GM12891 (cell line): ENCODE measurements around the gene DAB2IP.

Experiments
- POLR2A ChIP-seq: IDR thresholded peaks from 2 replicates; pipeline ENCODE4 v1.6.1; 2011; ENCODE audit warnings: low read depth, low read length, control low read depth
- POLR2AphosphoS5 ChIP-seq: IDR thresholded peaks from 2 replicates; pipeline ENCODE4 v1.6.1; 2011; ENCODE audit warnings: low read depth, low read length, control low read depth

DNA sequence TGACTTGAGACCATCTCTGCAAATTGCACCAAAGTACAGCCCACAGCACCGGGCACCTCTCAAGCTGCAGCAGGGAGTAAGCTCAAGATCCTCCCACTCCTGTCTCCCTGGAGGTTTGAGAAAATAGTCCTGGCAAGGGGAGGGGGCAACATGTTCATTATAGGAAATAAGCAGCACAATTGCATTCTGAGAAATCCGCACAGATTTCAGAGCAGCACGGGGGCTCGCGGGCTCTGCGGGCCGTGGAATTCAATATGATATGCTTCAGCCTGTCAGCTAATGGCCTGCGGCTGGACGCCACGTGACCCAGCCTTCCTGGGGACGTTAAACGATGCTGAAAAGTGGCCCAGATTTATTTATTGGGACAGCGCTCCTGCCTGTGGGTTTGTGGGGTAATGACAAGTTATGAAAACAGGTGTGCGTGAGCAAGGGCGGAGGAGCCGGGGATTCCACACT lies 156.4 kb downstream of the DAB2IP start:
- TF ChIP-seq POLR2AphosphoS5 (no peak), POLR2A (no peak)
